IMR-90 (cell line): Measurements from ENCODE around the gene PALM. TPM values are rescaled to one million over a fixed set of nuclear protein-coding genes. Genes with fewer than 3 reads are reported as not detected.

Experiments used
- ATAC-seq: fragments of 200-7000 bp; cut with Tn5 transposase; 2 replicates; pipeline ENCODE4 v1.9.1; 2020; ENCODE audit warnings: low read depth, mild to moderate bottlenecking, moderate library complexity
- BruUV-seq: library from RNA; stranded (reverse); fragments of 400-500 nt; replicated peaks from 2 replicates; lab custom pipeline; 2021; lab: Mats Ljungman, UMichigan
- CTCF ChIA-PET: fragments of 300-600 bp; formaldehyde crosslinking; extraction: SDS; loops from one replicate; lab custom pipeline; 2021; ENCODE audit warnings: antibody characterized with exemption; lab: Yijun Ruan, JAX
- POLR2A ChIA-PET: fragments of 300-600 bp; sonication (Branson Sonifier 250); formaldehyde crosslinking; loops from one replicate; lab custom pipeline; 2022; ENCODE audit warnings: antibody characterized with exemption; ENCODE audit not compliant: unreplicated experiment; lab: Charles Lee
- DNase-seq: peaks from one replicate; pipeline ENCODE4 v3.0.0; 2013
- H2AFZ ChIP-seq: replicated peaks from 2 replicates; pipeline ENCODE3; 2013; ENCODE audit warnings: low read length, mild to moderate bottlenecking; ENCODE audit not compliant: poor library complexity
- H2AK5ac ChIP-seq: 2 replicates; pipeline ENCODE4 v1.6.1; 2013; ENCODE audit warnings: low read depth, low read length, inconsistent platforms
- H2AK9ac ChIP-seq: replicated peaks from 2 replicates; pipeline ENCODE3; 2013; ENCODE audit warnings: mild to moderate bottlenecking, low read depth, low read length, moderate library complexity; ENCODE audit not compliant: poor library complexity
- H2BK120ac ChIP-seq: 2 replicates; pipeline ENCODE4 v1.6.1; 2013; ENCODE audit warnings: low read depth, low read length, inconsistent platforms
- H2BK15ac ChIP-seq: 3 replicates; pipeline ENCODE4 v1.6.1; 2013; ENCODE audit warnings: low read depth, low read length, inconsistent platforms
- H2BK20ac ChIP-seq: 2 replicates; pipeline ENCODE4 v1.6.1; 2013; ENCODE audit warnings: low read depth, mild to moderate bottlenecking, inconsistent platforms, low read length, moderate library complexity
- H2BK5ac ChIP-seq: 2 replicates; pipeline ENCODE4 v1.6.1; 2013; ENCODE audit warnings: mild to moderate bottlenecking, low read depth, low read length, inconsistent platforms; ENCODE audit not compliant: poor library complexity, severe bottlenecking
- H3K14ac ChIP-seq: replicated peaks from 2 replicates; pipeline ENCODE4 v1.6.1; 2013; ENCODE audit warnings: low read depth, low read length, inconsistent platforms
- H3K18ac ChIP-seq: 2 replicates; pipeline ENCODE4 v1.6.1; 2013; ENCODE audit warnings: low read depth, low read length, control low read depth
- H3K23ac ChIP-seq: 2 replicates; pipeline ENCODE4 v1.6.1; 2013; ENCODE audit warnings: low read depth, low read length, inconsistent platforms
- H3K27ac ChIP-seq: 2 replicates; pipeline ENCODE4 v1.5.1; 2013; ENCODE audit warnings: mild to moderate bottlenecking, control low read depth, low read length; ENCODE audit not compliant: insufficient read depth
- H3K27me3 ChIP-seq: 2 replicates; pipeline ENCODE4 v1.6.1; 2013; ENCODE audit warnings: low read length; ENCODE audit not compliant: control insufficient read depth, insufficient read depth
- H3K36me3 ChIP-seq: 2 replicates; pipeline ENCODE4 v1.6.1; 2013; ENCODE audit warnings: low read length, mixed read lengths; ENCODE audit not compliant: control insufficient read depth, insufficient read depth
- H3K4ac ChIP-seq: 2 replicates; pipeline ENCODE4 v1.6.1; 2013; ENCODE audit warnings: low read depth, low read length, inconsistent platforms
- H3K4me1 ChIP-seq: 2 replicates; pipeline ENCODE4 v1.6.1; 2013; ENCODE audit warnings: low read length, mixed read lengths; ENCODE audit not compliant: control insufficient read depth, insufficient read depth
- H3K4me2 ChIP-seq: 2 replicates; pipeline ENCODE4 v1.6.1; 2013; ENCODE audit warnings: low read depth, mild to moderate bottlenecking, control low read depth, low read length, moderate library complexity
- H3K4me3 ChIP-seq: 2 replicates; pipeline ENCODE4 v1.5.1; 2013; ENCODE audit warnings: low read depth, mild to moderate bottlenecking, control low read depth, low read length, moderate library complexity; ENCODE audit not compliant: insufficient read depth
- H3K56ac ChIP-seq: 2 replicates; pipeline ENCODE4 v1.6.1; 2013; ENCODE audit warnings: low read length, inconsistent platforms; ENCODE audit not compliant: insufficient read depth; ENCODE audit errors: extremely low read depth
- H3K79me1 ChIP-seq, 2 experiments: 2 replicates each; pipeline ENCODE4 v1.6.1; 2013; ENCODE audit warnings: low read length in 2 of 2, inconsistent platforms in 1 of 2, low read depth in 1 of 2
- H3K9ac ChIP-seq: 2 replicates; pipeline ENCODE4 v1.6.1; 2013; ENCODE audit warnings: low read depth, low read length, control low read depth
- H3K9me1 ChIP-seq: 2 replicates; pipeline ENCODE4 v1.6.1; 2013; ENCODE audit warnings: low read length, inconsistent platforms; ENCODE audit not compliant: insufficient read depth
- H3K9me3 ChIP-seq: 2 replicates; pipeline ENCODE4 v1.6.1; 2013; ENCODE audit warnings: low read length; ENCODE audit not compliant: control insufficient read depth, insufficient read depth
- H4K20me1 ChIP-seq: 2 replicates; pipeline ENCODE4 v1.6.1; 2013; ENCODE audit warnings: low read length, inconsistent platforms; ENCODE audit not compliant: insufficient read depth
- H4K5ac ChIP-seq: 2 replicates; pipeline ENCODE4 v1.6.1; 2013; ENCODE audit warnings: mild to moderate bottlenecking, low read depth, low read length, control low read depth
- H4K8ac ChIP-seq, 2 experiments: 2 replicates each; pipeline ENCODE4 v1.6.1; 2013; ENCODE audit warnings: low read depth in 2 of 2, low read length in 2 of 2, control low read depth in 1 of 2, inconsistent platforms in 1 of 2
- H4K91ac ChIP-seq: 2 replicates; pipeline ENCODE4 v1.6.1; 2013; ENCODE audit warnings: low read depth, low read length, inconsistent platforms; ENCODE audit not compliant: insufficient read depth
- BHLHE40 ChIP-seq: fragments of 150-350 bp; IDR thresholded peaks from 2 replicates; pipeline ENCODE4 v1.6.1; 2016; ENCODE audit warnings: mild to moderate bottlenecking, low read depth, low read length
- CEBPB ChIP-seq: IDR thresholded peaks from 2 replicates; pipeline ENCODE4 v1.6.1; 2012; ENCODE audit warnings: low read depth, low read length, improper control_type of control experiment
- CHD1 ChIP-seq: IDR thresholded peaks from 2 replicates; pipeline ENCODE4 v1.6.1; 2012; ENCODE audit warnings: low read depth, low read length, improper control_type of control experiment
- FOS ChIP-seq: fragments of 150-350 bp; IDR thresholded peaks from 2 replicates; pipeline ENCODE4 v1.6.1; 2016; ENCODE audit warnings: low read depth, low read length
- MAFK ChIP-seq: IDR thresholded peaks from 2 replicates; pipeline ENCODE4 v1.6.1; 2012; ENCODE audit warnings: low read depth, low read length, improper control_type of control experiment
- MAZ ChIP-seq: IDR thresholded peaks from 2 replicates; pipeline ENCODE4 v1.6.1; 2012; ENCODE audit warnings: low read depth, mild to moderate bottlenecking, low read length, improper control_type of control experiment, moderate library complexity, borderline replicate concordance
- MXI1 ChIP-seq: IDR thresholded peaks from 2 replicates; pipeline ENCODE4 v1.6.1; 2012; ENCODE audit warnings: low read depth, mild to moderate bottlenecking, low read length, moderate library complexity, borderline replicate concordance
- NFE2L2 ChIP-seq: fragments of 150-350 bp; IDR thresholded peaks from 2 replicates; pipeline ENCODE4 v1.6.1; 2016; ENCODE audit warnings: low read depth, mild to moderate bottlenecking, low read length
- POLR2A ChIP-seq: IDR thresholded peaks from 2 replicates; pipeline ENCODE4 v1.6.1; 2012; ENCODE audit warnings: mild to moderate bottlenecking, low read depth, low read length
- RAD21 ChIP-seq: IDR thresholded peaks from 2 replicates; pipeline ENCODE4 v1.6.1; 2012; ENCODE audit warnings: low read length, improper control_type of control experiment
- RCOR1 ChIP-seq: IDR thresholded peaks from 2 replicates; pipeline ENCODE4 v1.6.1; 2012; ENCODE audit warnings: mild to moderate bottlenecking, low read length, improper control_type of control experiment; ENCODE audit not compliant: insufficient replicate concordance
- RFX5 ChIP-seq: IDR thresholded peaks from 2 replicates; pipeline ENCODE4 v1.8.0; 2012; ENCODE audit warnings: low read depth, mild to moderate bottlenecking, low read length, moderate library complexity
- SMC3 ChIP-seq: fragments of 150-350 bp; IDR thresholded peaks from 2 replicates; pipeline ENCODE4 v1.6.1; 2016; ENCODE audit warnings: low read depth, mild to moderate bottlenecking, antibody characterized with exemption, low read length, moderate library complexity
- WGBS, 2 experiments: methylation state at CpG; one replicate each; pipeline versions ENCODE4 v1.1.5 to v1.1.7; 2013; ENCODE audit warnings: missing lambda C conversion rate in 2 of 2; ENCODE audit not compliant: insufficient read length in 1 of 2; ENCODE audit errors: extremely low coverage in 2 of 2; 5-methylcytosine and 5-hydroxymethylcytosine counted together
- dilution Hi-C: fragments of 300-500 bp; cut with HindIII; formaldehyde crosslinking; loops from one replicate; pipeline ENCODE4 v1.14.3; 2018; ENCODE audit warnings: low sequenced_read_pairs; ENCODE audit not compliant: unreplicated experiment
- in situ Hi-C: fragments of 300-500 bp; cut with MboI; formaldehyde crosslinking; loops from 3 replicates; pipeline ENCODE4 v1.14.3; 2019; ENCODE audit warnings: low sequenced_read_pairs, inconsistent platforms, mixed read lengths
- intact Hi-C: fragments of 100-400 bp; cut with micrococcal nuclease; formaldehyde crosslinking; loops from 2 replicates; pipeline ENCODE4 v1.10.0; 2022
- polyA plus RNA-seq, 3 experiments: library from polyadenylated mRNA; depleted of rRNA; stranded (reverse); fragments of >200 nt; gene quantifications; 2 replicates each; pipeline ENCODE4 v1.2.3, GENCODE V29; 2012; ENCODE audit warnings: low replicate concordance in 1 of 3
- total RNA-seq: library from RNA; depleted of rRNA; stranded (reverse); fragments of >200 nt; gene quantifications from 2 replicates; pipeline ENCODE4 v1.2.3, GENCODE V29; 2012
- TF ChIP-seq, protein P1 (sequence below): fragments of 150-350 bp; IDR thresholded peaks from 2 replicates; pipeline ENCODE4 v1.6.1; 2017; ENCODE audit warnings: mild to moderate bottlenecking, antibody characterized with exemption, low read length, low read depth
- TF ChIP-seq, protein P2 (sequence below): conservative IDR thresholded peaks from 2 replicates; pipeline ENCODE4 v1.5.1; 2012; ENCODE audit warnings: mild to moderate bottlenecking, low read depth, low read length, improper control_type of control experiment
- TF ChIP-seq, protein P3 (sequence below): fragments of 150-350 bp; IDR thresholded peaks from 2 replicates; pipeline ENCODE4 v1.6.1; 2016; ENCODE audit warnings: low read depth, mild to moderate bottlenecking, low read length, moderate library complexity, borderline replicate concordance

PALM gene
- total and polyA plus RNA-seq, 2 of the 4 experiments (the other 2 are of a cell fraction): 2.2 to 7.4 TPM

DNA sequence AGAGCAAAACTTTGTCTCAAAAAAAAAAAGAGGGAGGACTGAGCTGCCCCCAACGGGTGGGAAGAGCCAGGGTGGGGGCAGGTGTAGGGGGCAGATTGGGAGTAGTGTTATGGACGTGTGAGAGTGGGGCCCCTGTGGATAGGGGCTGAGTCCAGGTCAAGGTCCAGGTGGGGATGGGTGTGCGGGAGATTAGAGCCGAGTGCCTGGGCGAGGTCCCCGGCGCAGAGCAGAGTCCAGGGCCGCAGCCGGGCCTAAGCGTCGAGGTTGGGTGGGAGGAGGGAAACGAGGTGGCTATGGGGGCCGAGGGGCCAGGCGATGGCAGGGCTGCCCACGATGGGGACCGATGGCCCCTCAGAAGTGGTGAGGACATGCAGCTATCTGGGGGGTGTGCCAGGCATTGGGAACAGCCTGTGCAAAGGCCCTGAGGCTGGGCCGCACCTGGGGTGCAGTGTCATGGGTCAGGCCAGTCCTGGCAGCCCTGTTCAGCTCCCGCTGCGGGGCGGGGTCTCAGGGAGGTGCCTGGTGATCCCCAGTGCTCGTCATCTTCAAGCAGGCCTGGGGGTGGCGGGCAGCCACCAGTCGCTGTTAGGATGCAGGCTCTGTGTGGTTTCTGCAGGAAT lies 29.9 kb downstream of the PALM start:
- no peak overlapping the region for H4K91ac ChIP-seq
- H2BK15ac ChIP-seq: no peak overlapping the region
- TF ChIP-seq BHLHE40 (no peak), MAZ (no peak), MAFK (no peak), MXI1 (no peak), RAD21 (no peak), NFE2L2 (no peak), FOS (no peak), POLR2A (no peak), CHD1 (no peak), CEBPB (no peak), RCOR1 (no peak), RFX5 (no peak), SMC3 (no peak)
- TF ChIP-seq, protein P1, sequence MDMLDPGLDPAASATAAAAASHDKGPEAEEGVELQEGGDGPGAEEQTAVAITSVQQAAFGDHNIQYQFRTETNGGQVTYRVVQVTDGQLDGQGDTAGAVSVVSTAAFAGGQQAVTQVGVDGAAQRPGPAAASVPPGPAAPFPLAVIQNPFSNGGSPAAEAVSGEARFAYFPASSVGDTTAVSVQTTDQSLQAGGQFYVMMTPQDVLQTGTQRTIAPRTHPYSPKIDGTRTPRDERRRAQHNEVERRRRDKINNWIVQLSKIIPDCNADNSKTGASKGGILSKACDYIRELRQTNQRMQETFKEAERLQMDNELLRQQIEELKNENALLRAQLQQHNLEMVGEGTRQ: no peak
- TF ChIP-seq, protein P2, sequence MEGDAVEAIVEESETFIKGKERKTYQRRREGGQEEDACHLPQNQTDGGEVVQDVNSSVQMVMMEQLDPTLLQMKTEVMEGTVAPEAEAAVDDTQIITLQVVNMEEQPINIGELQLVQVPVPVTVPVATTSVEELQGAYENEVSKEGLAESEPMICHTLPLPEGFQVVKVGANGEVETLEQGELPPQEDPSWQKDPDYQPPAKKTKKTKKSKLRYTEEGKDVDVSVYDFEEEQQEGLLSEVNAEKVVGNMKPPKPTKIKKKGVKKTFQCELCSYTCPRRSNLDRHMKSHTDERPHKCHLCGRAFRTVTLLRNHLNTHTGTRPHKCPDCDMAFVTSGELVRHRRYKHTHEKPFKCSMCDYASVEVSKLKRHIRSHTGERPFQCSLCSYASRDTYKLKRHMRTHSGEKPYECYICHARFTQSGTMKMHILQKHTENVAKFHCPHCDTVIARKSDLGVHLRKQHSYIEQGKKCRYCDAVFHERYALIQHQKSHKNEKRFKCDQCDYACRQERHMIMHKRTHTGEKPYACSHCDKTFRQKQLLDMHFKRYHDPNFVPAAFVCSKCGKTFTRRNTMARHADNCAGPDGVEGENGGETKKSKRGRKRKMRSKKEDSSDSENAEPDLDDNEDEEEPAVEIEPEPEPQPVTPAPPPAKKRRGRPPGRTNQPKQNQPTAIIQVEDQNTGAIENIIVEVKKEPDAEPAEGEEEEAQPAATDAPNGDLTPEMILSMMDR: no peak
- TF ChIP-seq, protein P3, sequence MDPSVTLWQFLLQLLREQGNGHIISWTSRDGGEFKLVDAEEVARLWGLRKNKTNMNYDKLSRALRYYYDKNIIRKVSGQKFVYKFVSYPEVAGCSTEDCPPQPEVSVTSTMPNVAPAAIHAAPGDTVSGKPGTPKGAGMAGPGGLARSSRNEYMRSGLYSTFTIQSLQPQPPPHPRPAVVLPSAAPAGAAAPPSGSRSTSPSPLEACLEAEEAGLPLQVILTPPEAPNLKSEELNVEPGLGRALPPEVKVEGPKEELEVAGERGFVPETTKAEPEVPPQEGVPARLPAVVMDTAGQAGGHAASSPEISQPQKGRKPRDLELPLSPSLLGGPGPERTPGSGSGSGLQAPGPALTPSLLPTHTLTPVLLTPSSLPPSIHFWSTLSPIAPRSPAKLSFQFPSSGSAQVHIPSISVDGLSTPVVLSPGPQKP: no peak
- no TSS peak for BruUV-seq
- peaks cover 2% of the 10 kb centered on the region for H3K9me3 ChIP-seq
- ATAC-seq: no peak
- no peak overlapping the region for H3K9ac ChIP-seq
- no peak overlapping the region for H3K23ac ChIP-seq
- H2BK120ac ChIP-seq: no peak overlapping the region
- H3K27ac ChIP-seq: no peak overlapping the region
- no peak for DNase-seq
- no peaks in the 10 kb centered on the region; the same call in 1 of the 2 replicates for H3K36me3 ChIP-seq
- H3K56ac ChIP-seq: no peak overlapping the region
- no peak overlapping the region for H2BK5ac ChIP-seq
- ChIA-PET POLR2A (no interaction called here), CTCF (no interaction called here)
- H3K9me1 ChIP-seq: no peaks in the 10 kb centered on the region
- H2AFZ ChIP-seq: no peak overlapping the region
- no peak overlapping the region for H4K8ac ChIP-seq
- in situ Hi-C loops (no loop called here), dilution Hi-C loops (no loop called here), intact Hi-C loops (no loop called here)
- no peak overlapping the region for H3K4me3 ChIP-seq
- H4K20me1 ChIP-seq: no peaks in the 10 kb centered on the region
- 87% methylated on average over 12 of the region's 23 CpGs; no CpG with 5 or more reads in 1 of the 2 experiments for WGBS, 2 experiments
- no peaks in the 10 kb centered on the region for H3K27me3 ChIP-seq
- H2BK20ac ChIP-seq: no peak overlapping the region
- H3K18ac ChIP-seq: no peak overlapping the region
- no peaks in the 10 kb centered on the region for H3K79me1 ChIP-seq
- H2AK5ac ChIP-seq: no peak overlapping the region
- H3K4me2 ChIP-seq: no peak overlapping the region
- no peak overlapping the region for H3K14ac ChIP-seq
- no peak overlapping the region for H3K4ac ChIP-seq
- H3K4me1 ChIP-seq: no peaks in the 10 kb centered on the region
- H4K5ac ChIP-seq: no peak overlapping the region
- H2AK9ac ChIP-seq: no peak overlapping the region
